HG03064 (cell line): ENCODE results near the gene PXN.
"Not testable (repeated sequence)": the region's sequence is repeated elsewhere in the genome, so short reads cannot be mapped to it uniquely, and the experiment has no call there.

Source experiments
- ATAC-seq: cut with Tn5 transposase; IDR thresholded peaks from one replicate; pipeline ENCODE4 v1.9.1; 2021; ENCODE audit warnings: low read depth; ENCODE audit not compliant: unreplicated experiment

The PXN gene

GRCh38 chr12:120262852-120263747, 2.4 kb downstream of the PXN start:
- no peak for ATAC-seq

GRCh38 chr12:120261951-120262851, 3.3 kb downstream of the PXN start:
- no peak for ATAC-seq

- no peak for ATAC-seq
Observed at GRCh38 chr12:120260607-120261006, 4.9 kb downstream of the PXN start.

GRCh38 chr12:120259418-120260202, 5.9 kb downstream of the PXN start:
- ATAC-seq: no peak

GRCh38 chr12:120258323-120258896, 7.1 kb downstream of the PXN start:
- no peak for ATAC-seq

GRCh38 chr12:120257041-120257821, 8.3 kb downstream of the PXN start:
- no peak for ATAC-seq

GRCh38 chr12:120254809-120255208, 10.7 kb downstream of the PXN start:
- ATAC-seq: no peak

- ATAC-seq: not testable (repeated sequence)
Observed at GRCh38 chr12:120253313-120253712, 12.2 kb downstream of the PXN start.

GRCh38 chr12:120252071-120252906, 13.2 kb downstream of the PXN start:
- ATAC-seq: no peak

- not testable (repeated sequence) for ATAC-seq
Observed at GRCh38 chr12:120251364-120252070, 14.0 kb downstream of the PXN start.

- ATAC-seq: no peak
Observed at GRCh38 chr12:120249875-120250795, 15.4 kb downstream of the PXN start.

- no peak for ATAC-seq
Observed at GRCh38 chr12:120249266-120249874, 16.2 kb downstream of the PXN start.

GRCh38 chr12:120247621-120248030, 17.9 kb downstream of the PXN start:
- no peak for ATAC-seq

- ATAC-seq: no peak
Observed at GRCh38 chr12:120247183-120247582, 18.3 kb downstream of the PXN start.

GRCh38 chr12:120246705-120247104, 18.8 kb downstream of the PXN start:
- not testable (repeated sequence) for ATAC-seq

GRCh38 chr12:120242971-120243699, 22.4 kb downstream of the PXN start:
- ATAC-seq: no peak
